ENCODE data around the gene PIK3R2. TPM values are rescaled to one million over a fixed set of nuclear protein-coding genes. Genes with fewer than 3 reads are reported as not detected.
A peak's percentile ranks its signal among the peaks of the same experiment; 100 is the strongest.

The PIK3R2 gene
- total and polyA plus RNA-seq, 2 of the 13 experiments (the other 11 are each of a cell fraction or from before 2014, with no cell fraction given), result 18.6 to 25.3 TPM

GRCh38 chr19:18203863-18204393 is 51.0 kb downstream of the PIK3R2 start, which contains the start of gene RAB3A (continued):
- TF ChIP-seq TFAP4 (IDR thresholded peaks at IDR 0.05; ENCODE audit: borderline replicate concordance, low read depth), result 0 out of 2 replicates have a peak, but pooled peaks have one; percentile 35
- TF ChIP-seq GMEB1 (CRISPR knock-in tag; IDR thresholded peaks at IDR 0.05; ENCODE audit: borderline replicate concordance), result peak; percentile 60; the same call in 1 of the 2 replicates
- TF ChIP-seq ZNF335 (CRISPR knock-in tag; IDR thresholded peaks at IDR 0.05), result no peak
- no peak for TF ChIP-seq ZNF224 (CRISPR knock-in tag; IDR thresholded peaks at IDR 0.05)
- TF ChIP-seq TBP (CRISPR knock-in tag; IDR thresholded peaks at IDR 0.05), result no peak
- no peak for TF ChIP-seq NBN (conservative IDR thresholded peaks at IDR 0.05)
- TF ChIP-seq KLF16 (CRISPR knock-in tag; IDR thresholded peaks at IDR 0.05), result 0 out of 4 replicates have a peak, but pooled peaks of 1 of the 2 experiments have one; percentile 34
- no peak for TF ChIP-seq TFDP1 (CRISPR knock-in tag; IDR thresholded peaks at IDR 0.05; ENCODE audit: borderline replicate concordance)
- TF ChIP-seq ZNF790 (CRISPR knock-in tag; IDR thresholded peaks at IDR 0.05; ENCODE audit: borderline replicate concordance), result no peak
- TF ChIP-seq ZNF580 (CRISPR knock-in tag; IDR thresholded peaks at IDR 0.05; ENCODE audit: borderline replicate concordance, low read depth), result no peak
- peak; percentile 45; the same call in 1 of the 2 replicates for TF ChIP-seq MNT (IDR thresholded peaks at IDR 0.05)
- peak; percentile 68 for TF ChIP-seq GABPB1 (CRISPR knock-in tag; IDR thresholded peaks at IDR 0.05)
- TF ChIP-seq ZNF333 (CRISPR knock-in tag; IDR thresholded peaks at IDR 0.05; ENCODE audit: borderline replicate concordance), result peak; percentile 72; the same call in 1 of the 2 replicates
- no peak for TF ChIP-seq JUNB (CRISPR knock-in tag; IDR thresholded peaks at IDR 0.05; ENCODE audit: borderline replicate concordance)
- TF ChIP-seq ZNF446 (CRISPR knock-in tag; IDR thresholded peaks at IDR 0.05), result no peak
- no peak for TF ChIP-seq ZMAT5 (CRISPR knock-in tag; IDR thresholded peaks at IDR 0.05; ENCODE audit: borderline replicate concordance, low read depth)
- TF ChIP-seq ARID5B (CRISPR knock-in tag; IDR thresholded peaks at IDR 0.05), result 0 out of 2 replicates have a peak, but pooled peaks have one; percentile 23
- no peak for TF ChIP-seq ZNF691 (CRISPR knock-in tag; IDR thresholded peaks at IDR 0.05; ENCODE audit: borderline replicate concordance, low read depth)
